ENCODE data around the gene CRISPLD2. TPM values are rescaled to one million over a fixed set of nuclear protein-coding genes. Genes with fewer than 3 reads are reported as not detected.

CRISPLD2 gene
- total RNA-seq, 1 donor from 2014 or later: 17.8 TPM

GRCh38 chr16:84832488-84833143 lies 12.8 kb downstream of the CRISPLD2 start:
- Mint-ChIP-seq H3K27me3 (peaks cover 4% of the 10 kb centered on the region), H3K27ac (no peak overlapping the region), H3K4me1 (ENCODE audit: unreplicated experiment) (peaks cover 20% of the 10 kb centered on the region), H3K36me3 (no peaks in the 10 kb centered on the region), H3K4me3 (no peak overlapping the region), H3K9me3 (no peaks in the 10 kb centered on the region)
- TF ChIP-seq, protein P1, sequence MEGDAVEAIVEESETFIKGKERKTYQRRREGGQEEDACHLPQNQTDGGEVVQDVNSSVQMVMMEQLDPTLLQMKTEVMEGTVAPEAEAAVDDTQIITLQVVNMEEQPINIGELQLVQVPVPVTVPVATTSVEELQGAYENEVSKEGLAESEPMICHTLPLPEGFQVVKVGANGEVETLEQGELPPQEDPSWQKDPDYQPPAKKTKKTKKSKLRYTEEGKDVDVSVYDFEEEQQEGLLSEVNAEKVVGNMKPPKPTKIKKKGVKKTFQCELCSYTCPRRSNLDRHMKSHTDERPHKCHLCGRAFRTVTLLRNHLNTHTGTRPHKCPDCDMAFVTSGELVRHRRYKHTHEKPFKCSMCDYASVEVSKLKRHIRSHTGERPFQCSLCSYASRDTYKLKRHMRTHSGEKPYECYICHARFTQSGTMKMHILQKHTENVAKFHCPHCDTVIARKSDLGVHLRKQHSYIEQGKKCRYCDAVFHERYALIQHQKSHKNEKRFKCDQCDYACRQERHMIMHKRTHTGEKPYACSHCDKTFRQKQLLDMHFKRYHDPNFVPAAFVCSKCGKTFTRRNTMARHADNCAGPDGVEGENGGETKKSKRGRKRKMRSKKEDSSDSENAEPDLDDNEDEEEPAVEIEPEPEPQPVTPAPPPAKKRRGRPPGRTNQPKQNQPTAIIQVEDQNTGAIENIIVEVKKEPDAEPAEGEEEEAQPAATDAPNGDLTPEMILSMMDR (conservative IDR thresholded peaks at IDR 0.05): no peak
- no peak for DNase-seq (ENCODE audit: extremely low spot score, unreplicated experiment)

DNA sequence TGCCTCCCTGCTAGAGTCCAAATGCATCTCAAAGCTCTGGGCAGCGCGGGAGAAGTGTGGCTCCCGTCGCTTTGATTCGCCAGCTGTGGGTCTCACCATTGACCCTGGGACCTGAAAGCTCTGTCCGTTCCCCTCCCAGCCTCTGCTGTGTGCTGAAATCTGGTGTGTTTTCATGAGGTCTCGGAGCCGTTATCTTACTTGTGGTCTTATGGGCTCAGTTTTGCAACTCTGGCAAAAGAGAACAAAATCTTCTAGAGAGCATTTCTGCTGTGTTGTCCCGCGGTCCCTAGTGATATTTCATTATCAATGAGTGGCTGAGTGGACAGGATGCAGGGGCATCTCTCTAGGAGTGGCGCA lies 13.3 kb downstream of the CRISPLD2 start:
- H3K36me3 Mint-ChIP-seq: no peaks in the 10 kb centered on the region
- no peaks in the 10 kb centered on the region for H3K9me3 Mint-ChIP-seq
- no peak for DNase-seq (ENCODE audit: extremely low spot score, unreplicated experiment)
- H3K27me3 Mint-ChIP-seq: peaks cover 4% of the 10 kb centered on the region
- H3K4me3 Mint-ChIP-seq: no peak overlapping the region
- H3K4me1 Mint-ChIP-seq (ENCODE audit: unreplicated experiment): peaks cover 19% of the 10 kb centered on the region
- H3K27ac Mint-ChIP-seq: no peak overlapping the region
- TF ChIP-seq, protein P1 (conservative IDR thresholded peaks at IDR 0.05): no peak

DNA sequence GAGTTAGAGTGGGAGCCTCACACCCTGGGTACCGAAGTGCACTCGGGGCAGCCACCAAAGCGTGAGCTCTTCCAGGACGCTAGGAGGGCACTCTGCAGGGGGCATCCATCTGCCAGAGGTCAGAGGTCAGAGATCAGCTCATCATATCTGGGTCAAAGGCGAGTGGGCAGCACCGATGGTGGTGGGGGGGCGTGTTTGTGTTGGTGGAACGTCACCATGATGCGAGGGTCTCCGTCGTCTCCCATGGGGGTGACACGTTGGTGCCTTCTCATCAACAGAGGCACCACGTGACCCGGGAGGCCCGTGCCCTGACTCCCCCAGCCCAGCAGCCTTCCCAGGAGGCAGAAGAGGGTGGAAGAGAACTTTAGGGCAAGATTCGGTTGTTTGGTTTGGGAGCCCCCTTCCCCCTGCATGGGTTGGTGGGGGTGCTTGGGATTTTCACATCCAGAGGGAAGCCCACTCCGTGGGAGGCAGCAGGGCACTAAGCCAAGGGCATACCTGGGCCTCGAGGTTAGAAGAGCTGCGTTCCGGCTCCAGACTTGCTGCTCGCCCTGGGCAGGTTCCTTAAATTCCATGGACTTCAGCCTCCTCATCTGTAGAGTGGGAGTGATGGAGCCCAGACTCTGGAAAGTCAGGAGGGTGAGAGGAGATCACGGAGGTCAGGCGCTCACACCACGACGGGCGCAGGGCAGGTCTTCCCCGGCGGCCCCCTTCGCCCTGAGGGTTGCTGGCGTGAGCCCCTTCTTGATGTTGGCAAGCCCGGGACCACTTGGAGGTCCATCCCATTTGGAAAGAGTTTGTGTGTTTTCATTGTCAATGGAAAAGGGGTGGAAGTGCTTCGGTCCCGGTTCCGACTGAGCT lies 14.0 kb downstream of the CRISPLD2 start:
- peaks cover 4% of the 10 kb centered on the region for H3K27me3 Mint-ChIP-seq
- no peaks in the 10 kb centered on the region for H3K9me3 Mint-ChIP-seq
- H3K27ac Mint-ChIP-seq: no peak overlapping the region
- no peaks in the 10 kb centered on the region for H3K36me3 Mint-ChIP-seq
- H3K4me1 Mint-ChIP-seq (ENCODE audit: unreplicated experiment): peaks cover 14% of the 10 kb centered on the region
- H3K4me3 Mint-ChIP-seq: no peak overlapping the region
- DNase-seq (ENCODE audit: extremely low spot score, unreplicated experiment): no peak
- TF ChIP-seq, protein P1 (conservative IDR thresholded peaks at IDR 0.05): no peak

- no peak overlapping the region for H3K4me3 Mint-ChIP-seq
- H3K9me3 Mint-ChIP-seq: no peaks in the 10 kb centered on the region
- TF ChIP-seq, protein P1 (conservative IDR thresholded peaks at IDR 0.05): no peak
- DNase-seq (ENCODE audit: extremely low spot score, unreplicated experiment): no peak
- H3K27me3 Mint-ChIP-seq: peaks cover 4% of the 10 kb centered on the region
- H3K27ac Mint-ChIP-seq: no peak overlapping the region
- H3K36me3 Mint-ChIP-seq: no peaks in the 10 kb centered on the region
- H3K4me1 Mint-ChIP-seq (ENCODE audit: unreplicated experiment): peaks cover 10% of the 10 kb centered on the region
Measured at GRCh38 chr16:84834403-84834772, 14.6 kb downstream of the CRISPLD2 start.

DNA sequence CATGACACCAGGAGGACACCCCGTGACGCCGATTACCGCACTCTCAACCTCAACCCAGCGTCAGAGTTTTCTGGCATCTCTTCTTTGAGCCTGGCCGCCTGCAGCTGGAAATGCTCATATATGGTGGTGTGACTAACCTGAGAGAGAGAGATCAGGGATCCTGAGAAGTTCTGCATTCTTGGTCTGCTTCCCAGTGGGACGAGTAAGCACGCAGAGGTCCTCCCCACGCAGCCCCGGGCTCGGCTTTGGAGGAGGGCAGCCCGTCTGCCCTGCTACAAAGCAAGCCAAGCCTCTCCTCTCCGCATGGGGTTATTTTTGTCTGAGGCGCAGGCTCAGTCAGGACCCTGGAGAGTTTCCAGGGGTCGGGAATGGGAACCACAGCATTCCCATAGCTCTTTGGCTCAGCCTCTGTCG lies 16.5 kb downstream of the CRISPLD2 start:
- TF ChIP-seq, protein P1 (conservative IDR thresholded peaks at IDR 0.05): no peak
- no peak overlapping the region for H3K4me3 Mint-ChIP-seq
- no peaks in the 10 kb centered on the region for H3K36me3 Mint-ChIP-seq
- no peaks in the 10 kb centered on the region for H3K9me3 Mint-ChIP-seq
- no peak overlapping the region for H3K27ac Mint-ChIP-seq
- no peak for DNase-seq (ENCODE audit: extremely low spot score, unreplicated experiment)
- peaks cover 4% of the 10 kb centered on the region for H3K27me3 Mint-ChIP-seq
- H3K4me1 Mint-ChIP-seq (ENCODE audit: unreplicated experiment): peaks cover 14% of the 10 kb centered on the region
